ENCODE measurements around the gene RBBP8NL.

Gene RBBP8NL

DNA sequence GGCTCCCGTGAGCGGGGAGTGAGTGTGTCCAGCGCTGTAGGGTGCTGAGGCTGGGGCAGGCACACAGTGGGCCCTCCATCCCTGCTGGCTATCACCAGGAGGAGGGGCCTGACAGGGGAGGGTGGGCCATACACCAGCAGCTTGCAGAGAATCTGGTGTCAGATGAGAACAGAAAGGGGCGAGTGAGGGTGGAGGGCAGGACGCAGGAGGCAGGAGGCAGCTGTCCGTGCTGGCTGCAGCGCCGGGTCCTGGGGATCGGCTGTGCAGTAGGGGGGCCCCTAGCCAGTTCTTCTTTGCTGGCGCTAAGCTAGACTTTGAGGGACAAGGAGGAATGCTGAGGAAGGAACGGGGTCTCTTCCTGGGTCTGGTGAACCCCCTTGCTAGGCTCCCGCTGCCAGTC, 18.7 kb downstream of the RBBP8NL start:
- DNase-seq = no peak

DNA sequence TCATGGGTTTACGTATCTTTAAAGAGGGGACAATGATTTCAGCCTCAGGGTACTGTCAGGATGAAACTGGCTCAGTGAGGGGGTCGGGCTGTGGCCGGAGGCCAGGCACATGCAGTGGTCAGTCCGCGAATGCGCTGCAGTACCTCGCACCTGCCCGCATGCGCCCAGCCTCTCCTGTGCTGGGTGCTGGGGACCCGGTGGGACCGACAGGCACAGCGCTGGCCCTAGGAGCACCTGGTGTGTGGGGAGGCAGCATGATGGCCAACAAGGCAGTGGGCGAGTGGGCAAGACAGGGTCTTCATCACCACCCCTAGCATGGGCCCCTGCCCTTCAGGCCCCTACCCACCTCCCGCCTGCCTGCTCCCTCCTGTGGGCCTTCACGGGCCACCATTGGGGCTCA, 19.3 kb downstream of the RBBP8NL start:
- DNase-seq = no peak

DNA sequence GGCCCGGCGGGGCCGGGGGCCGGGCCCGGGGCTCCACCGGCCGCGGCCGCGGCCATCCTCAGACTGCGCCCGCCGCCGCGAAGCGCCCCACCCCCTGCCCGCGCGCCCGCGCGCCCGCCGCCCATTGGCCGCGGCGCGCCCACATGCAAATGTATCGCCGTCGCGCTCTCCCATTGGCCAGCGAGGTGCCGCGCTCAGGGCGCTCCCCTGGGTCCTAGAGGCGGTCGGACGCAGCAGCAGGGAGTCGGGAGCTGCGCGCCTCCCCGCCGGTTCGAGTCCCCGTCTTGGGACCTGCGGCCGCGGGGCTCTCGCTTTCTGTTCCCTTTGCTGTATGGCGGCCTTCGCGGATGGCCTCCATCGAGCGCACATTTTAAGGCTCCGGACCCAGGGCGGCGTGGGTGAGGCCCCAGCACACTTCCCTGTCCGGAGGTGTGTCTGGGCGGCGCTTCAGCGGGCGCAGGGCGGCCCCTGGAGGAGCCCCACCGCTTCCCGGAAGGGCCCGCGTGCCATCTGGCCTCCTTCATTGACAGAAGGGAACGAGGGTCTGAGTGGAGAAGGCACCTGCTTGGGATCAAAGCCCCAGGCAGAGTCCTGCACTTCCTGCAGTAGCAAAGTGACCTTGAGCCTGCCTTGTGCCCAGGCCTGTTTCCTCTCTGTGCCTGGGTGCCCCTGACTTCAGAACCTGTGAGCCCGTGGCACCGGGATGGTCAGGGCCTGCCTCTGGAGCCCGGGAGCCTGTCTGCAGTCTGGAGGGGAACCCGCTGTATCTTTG, 19.9 kb downstream of the RBBP8NL start, which contains the start of gene CABLES2:
Gene CABLES2, minus strand, starts transcription at position 65 of the 772 bp plus-strand sequence. Its CDS starts 9 bp downstream, at position 56.
- peak; percentile 43 to 95 (median 83) for DNase-seq

DNA sequence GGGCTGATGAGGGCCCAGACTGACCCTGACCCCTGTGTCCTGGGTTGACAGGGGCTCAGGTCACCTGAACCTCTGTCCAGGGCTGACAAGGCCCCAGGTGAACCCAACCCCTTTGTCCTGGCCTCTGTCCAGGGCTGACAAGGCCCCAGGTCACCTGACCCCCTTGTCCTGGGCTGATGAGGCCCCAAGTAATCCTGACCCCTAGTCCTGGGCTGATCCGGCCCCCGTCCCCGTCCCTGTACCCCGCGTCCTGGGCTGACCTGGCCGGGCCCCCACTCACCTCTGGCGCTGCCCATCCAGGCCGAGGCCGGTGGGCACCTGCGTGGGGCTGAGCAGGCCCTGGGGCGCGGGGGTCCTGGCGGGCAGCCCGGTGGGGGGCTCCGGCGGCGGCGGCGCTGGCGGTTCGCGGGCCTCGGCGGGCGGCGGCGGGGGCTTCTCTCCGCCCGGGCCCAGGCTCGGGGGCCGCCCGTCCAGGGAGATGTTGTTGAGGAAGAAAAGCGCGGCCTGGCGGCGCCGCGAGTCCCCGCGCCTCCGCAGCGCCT, 20.6 kb downstream of the RBBP8NL start:
- peak in 3 of 56 donors; percentile 15 to 28 (median 19) for DNase-seq

DNA sequence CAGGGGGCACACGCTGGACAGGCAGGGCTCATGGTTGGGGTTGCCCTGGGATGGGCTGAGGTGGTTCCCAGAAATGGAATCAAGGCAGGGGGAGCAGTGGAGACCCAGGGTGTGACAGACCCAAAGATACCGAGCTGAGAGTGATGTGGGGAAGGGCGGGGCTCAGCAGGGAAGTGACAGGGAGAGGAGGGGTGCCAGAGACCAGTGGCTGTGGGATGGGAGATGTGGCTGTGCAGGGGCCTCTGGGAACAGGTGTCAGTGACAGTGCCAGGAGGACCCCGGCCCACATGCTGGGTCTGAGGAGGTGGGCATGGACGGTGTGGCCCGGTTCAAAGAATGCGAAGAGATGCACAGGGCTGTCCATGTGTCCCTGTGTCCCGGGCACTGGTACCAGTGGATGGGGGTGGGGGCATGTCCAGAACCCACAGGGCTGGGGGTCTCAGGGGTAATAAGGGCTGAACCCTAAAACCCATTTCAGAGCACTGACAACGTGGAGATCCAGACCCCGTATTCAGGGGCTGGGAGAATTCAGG, 21.3 kb downstream of the RBBP8NL start:
- DNase-seq = no peak

DNA sequence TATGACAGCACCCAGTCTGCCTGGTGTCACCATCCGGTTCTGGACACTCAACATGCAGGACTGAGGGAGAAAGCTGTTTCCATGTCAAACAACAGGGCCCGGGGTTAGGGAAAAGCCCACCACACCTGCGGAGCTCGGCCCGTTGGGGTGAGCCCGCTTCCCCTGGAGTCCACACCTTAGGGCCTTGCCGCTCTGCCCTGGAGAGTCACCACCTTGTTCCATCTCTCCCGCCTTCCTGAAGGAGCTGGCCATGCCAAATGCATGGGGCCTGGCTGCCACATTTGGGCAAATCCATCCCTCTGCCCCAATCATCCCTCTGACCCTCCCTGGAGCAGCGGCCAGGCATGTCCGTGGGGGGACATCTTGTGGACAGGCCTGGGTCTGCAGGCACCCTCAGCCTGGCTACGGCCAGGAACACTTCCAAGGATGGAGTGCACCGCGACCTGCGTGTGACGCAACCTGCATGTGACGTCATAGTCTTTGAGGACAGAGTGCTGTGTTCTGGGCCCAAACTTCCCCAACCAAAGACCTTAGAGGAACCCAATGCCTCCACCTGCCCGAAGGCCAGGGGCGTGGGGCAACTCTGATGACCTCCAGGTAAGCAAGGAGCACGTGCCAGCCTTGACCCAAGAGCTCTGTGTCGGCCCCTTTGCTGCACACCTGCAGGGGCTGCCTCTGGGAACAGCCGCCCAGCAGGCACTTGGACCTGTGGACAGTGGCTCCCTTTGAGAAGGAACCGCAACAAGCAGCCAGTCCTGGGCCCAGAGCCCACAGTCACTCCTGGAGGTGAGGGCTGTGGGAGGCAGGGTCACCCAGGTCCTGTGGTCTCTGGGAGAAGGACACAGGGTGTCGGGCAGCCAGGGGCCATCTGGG, 22.0 kb downstream of the RBBP8NL start:
- DNase-seq = peak in 16 of 56 donors; percentile 3 to 55 (median 25)

DNA sequence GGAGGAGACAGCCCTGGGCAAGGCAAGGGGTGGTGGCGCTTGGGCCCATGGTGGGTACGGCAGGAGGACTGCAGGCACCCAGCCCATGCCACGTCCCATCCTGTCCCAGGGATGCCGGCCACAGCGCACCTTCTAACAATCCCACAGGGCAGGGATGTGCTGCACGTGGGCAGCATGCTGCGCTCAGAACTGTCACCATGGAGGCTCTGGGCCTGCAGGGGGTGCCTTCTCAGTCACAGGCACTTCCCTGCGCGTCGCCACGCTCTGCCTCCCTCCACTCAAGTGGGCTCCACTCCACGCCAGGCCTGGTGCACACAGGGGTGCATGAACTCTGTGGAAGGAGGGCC, 22.6 kb downstream of the RBBP8NL start:
- DNase-seq = no peak

DNA sequence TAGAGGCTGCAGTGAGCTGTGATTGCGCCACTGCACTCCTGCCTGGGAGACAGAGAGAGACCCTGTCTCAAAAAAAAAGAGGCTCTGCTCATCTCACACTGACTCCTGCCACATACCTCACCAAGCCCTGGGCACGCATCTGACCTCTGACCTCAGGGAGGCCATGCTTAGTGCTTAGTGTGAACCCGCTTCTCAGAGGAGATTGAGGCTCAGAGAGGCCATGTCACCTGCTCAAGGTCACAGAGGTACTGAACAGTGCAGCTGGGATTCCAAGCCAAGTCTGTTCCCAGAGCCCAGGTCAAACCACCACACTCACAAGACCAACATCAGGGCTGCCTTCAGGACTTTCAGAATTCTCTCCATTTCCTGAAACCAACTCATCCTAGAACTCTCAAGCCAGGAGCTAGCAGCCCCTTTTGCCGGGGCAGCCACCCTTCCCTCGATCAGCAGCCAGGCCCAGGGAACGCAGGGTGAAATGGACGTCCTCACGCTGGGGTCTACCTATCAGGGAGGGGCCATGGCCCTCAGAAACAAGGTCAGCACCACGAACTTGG, 23.1 kb downstream of the RBBP8NL start:
- DNase-seq = no peak

DNA sequence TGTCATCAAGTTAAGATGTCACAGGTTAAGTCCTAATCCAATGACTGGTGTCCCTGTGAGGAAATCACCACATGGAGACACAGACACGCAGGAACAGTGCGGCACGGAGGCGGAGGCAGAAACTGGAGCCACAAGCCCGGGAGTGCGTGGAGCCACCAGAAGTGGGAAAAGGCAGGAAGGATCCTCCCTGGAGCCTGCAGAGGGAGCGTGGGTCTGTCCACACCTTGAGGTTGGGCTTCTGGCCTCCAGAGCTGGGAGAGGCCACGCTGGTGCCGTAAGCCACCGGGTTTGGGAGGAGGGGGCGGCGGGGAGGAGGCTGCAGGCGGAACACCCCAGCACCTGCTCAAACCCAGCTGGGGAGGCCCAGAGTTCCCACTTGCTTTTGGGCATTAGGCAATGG, 24.0 kb downstream of the RBBP8NL start:
- DNase-seq = no peak

DNA sequence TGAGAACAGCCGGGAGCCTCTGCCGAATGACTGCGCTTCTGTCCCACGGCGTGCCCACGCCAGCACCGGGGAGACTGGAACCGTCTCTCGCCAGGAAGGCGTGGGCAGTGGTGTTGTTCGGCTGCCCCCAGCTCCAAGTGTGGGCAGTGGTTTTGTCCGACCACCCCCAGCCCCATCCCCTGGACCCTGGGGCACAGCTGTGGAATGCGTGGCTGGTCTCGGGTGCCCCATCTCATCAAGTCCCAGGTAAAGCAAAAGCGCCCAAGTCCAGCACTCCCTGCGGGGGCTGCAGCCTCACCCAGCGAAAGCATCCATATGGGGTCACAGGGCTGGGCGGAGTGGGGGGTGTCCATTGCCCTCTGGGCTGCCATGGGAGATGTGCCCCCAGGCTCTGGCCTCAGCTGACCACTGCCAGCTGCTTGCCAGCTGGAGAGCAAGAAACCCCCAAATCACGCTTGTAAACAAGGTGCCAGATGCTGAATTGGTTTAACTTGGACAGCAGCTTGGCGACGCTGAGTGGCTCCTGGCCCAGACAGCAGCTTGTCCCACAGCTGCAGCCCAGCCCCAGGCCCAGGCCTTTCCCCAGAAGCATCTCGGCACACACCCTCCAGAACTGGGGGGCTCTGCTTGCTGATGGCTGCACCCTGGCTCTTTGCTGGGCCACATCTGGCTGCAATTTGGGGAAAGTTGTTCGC, 24.7 kb downstream of the RBBP8NL start:
- DNase-seq = no peak

DNA sequence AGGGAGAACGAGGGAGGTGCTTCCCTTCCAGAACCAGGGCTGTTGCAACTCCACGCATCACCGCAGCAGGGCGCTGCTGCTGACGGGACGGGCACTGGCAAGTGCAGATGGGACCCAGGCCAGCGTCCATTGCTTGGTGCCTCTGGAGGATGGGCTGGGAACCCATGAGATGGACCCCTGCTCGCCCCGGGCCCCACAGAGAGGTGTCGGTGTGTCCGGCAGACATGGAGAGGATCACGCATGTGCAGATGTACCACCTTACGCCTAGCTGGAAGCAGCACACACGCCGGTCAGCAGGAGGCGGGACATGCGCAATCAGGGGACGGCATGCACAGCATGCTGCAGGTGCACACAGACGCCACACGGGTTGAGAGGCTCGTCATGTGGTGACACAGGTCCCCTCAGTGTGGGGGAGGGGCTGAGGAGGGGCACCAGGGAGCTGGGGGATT, 26.0 kb downstream of the RBBP8NL start:
- DNase-seq = no peak

DNA sequence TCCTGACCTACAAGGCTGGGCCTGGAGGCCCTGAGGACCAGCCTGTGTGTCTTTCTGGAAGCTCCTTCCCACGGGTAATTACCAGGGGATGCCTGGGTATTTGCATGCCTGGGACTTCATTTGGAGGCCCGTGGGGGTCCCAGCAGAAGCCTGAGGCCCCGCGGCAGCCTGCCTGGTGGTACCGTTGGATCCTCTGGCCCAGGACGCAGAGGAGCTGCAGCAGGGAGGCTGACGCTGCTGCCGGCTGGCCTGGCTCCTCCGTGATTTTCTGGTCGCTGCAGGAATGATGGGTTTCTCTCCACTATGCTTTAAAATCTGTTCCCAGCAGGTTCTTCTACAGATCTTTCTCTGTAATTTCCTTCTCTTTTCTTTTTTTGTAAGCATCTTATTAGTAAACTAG, 26.8 kb downstream of the RBBP8NL start:
- no peak for DNase-seq

DNA sequence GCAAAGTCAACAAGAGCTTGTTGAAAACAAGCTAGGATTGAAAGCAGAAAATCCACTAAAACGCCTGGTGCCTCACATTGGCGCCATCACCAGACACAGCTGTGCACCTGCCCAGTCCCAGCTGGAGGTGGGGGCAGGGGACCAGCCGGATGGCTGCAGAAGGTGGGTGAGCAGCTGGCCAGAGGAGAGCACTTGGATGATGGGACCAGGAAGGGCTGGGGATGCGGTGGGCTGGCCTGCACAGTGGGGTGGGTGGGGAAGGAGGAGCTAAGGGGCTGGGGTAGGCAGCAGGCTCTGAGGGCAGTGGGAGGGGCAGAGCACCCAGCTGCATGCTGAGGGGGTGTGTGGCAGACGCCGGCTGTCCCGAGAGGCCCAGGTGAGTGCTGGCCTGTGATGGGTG, 27.3 kb downstream of the RBBP8NL start:
- DNase-seq = no peak

DNA sequence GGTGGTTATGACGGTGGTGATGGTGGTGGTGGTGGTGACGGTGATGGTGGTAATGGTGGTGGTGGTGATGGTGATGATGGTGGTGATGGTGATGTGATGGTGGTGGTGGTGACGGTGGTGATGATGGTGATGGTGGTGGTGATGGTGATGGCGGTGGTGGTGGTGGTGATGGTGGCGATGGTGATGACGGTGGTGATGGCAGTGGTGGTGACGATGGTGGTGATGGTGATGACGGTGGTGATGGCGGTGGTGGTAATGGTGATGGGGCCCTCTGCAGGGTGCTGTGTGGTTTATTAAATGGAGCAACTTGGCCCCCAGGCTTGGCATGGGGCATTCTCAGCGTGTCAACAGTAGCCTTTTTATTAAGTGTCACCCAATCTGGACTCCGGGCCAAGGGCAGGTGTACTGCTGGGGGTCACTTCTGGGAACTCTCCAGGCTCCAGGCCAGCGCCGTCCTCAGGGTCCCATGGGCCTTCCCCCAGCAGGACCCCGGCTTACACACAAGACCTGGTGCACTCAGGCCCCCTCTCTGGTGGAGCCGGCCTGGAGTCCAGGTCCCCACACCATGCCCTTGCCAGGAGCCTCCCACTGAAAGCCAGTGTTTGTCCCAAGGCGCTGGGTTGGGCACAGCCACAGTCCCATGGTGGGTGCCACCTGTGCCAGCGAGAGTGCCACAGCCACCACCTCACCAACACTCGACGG, 29.1 kb downstream of the RBBP8NL start:
- DNase-seq = no peak

DNA sequence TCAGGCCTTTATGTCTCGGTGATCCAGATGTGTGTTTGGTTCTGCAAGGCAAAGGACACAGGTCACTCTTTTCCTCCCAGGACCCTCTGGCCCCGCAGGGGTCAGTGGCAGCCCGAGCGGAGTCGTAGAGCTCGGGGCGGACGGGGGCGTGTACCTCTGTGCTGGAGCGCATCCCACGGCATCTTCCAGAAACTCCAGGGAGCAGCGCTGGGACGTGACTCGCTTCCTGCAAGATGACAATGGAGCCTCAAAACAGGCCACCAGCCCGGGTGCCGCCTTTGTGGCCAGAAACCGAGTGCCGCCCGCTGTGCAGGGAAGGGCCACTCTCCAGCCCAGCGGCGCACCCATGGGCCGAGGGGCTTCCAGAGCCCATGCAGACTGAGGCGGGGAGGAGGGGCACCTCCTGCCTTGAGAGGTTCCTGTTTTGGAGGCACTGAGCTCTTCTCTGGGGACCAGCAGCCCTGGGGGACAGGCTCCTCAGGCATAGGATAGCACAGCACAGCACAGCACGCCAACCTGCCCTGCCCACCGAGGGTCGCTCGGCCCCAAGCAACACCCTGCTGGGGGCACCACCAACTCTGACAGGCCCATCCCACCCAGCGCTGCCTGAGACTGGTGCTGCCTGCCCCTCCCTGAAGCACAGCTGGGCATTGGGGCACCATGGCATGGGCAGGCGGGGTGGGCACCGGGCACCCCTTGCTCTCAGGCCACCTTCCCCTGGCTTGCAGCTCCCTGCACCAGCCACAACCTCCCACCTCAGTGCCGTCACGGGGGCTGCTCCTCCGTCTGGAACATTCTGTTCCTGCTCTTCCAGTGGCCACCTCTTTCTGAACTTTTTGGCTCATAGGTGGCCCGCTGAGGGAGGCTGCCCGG, 30.7 kb downstream of the RBBP8NL start:
- DNase-seq = no peak

DNA sequence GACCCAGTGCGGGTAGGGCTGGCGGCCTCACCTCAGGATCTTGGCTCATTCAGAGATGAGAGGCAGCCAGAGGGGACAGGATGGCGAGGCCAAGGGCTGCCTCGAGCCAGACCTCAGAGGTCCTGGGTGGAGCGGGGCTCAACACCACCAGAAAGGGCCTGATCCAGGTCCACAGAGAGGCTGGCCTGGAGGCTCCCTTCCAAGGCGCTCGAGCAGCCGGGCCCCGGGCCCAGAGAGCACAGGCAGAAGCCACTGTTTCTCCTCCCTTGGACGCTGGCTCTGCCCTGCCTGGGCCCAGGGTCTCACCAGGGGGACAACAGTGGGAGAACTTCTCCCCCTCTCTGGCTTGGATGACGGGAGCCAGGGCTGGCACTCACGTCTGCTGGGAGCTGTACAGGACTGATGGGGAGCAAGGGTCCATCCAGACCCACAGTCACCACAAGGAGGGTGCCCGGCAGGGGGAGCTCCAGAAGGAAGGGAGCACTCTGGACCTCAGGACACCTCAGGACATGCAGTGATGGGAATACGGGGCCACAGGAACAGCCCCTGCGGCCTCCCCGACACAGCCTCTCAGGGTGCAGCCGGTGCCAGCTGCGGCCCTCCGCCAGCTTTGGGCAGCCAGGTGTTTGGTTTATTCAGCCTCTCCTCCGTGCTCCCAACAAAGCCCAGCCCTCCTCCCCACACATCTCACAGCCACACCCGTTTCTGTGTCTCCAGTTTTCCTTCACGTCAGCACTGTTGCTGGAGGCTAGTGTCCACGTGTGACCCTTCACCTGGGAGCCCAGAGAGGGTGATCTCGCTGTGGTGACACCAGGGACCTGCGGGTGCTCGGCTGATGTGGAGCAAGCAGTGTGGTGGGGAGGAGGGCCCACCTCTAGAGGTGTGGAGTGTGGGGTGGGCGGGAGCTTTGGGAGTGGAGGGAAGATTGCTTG, 31.8 kb downstream of the RBBP8NL start:
- DNase-seq = no peak

DNA sequence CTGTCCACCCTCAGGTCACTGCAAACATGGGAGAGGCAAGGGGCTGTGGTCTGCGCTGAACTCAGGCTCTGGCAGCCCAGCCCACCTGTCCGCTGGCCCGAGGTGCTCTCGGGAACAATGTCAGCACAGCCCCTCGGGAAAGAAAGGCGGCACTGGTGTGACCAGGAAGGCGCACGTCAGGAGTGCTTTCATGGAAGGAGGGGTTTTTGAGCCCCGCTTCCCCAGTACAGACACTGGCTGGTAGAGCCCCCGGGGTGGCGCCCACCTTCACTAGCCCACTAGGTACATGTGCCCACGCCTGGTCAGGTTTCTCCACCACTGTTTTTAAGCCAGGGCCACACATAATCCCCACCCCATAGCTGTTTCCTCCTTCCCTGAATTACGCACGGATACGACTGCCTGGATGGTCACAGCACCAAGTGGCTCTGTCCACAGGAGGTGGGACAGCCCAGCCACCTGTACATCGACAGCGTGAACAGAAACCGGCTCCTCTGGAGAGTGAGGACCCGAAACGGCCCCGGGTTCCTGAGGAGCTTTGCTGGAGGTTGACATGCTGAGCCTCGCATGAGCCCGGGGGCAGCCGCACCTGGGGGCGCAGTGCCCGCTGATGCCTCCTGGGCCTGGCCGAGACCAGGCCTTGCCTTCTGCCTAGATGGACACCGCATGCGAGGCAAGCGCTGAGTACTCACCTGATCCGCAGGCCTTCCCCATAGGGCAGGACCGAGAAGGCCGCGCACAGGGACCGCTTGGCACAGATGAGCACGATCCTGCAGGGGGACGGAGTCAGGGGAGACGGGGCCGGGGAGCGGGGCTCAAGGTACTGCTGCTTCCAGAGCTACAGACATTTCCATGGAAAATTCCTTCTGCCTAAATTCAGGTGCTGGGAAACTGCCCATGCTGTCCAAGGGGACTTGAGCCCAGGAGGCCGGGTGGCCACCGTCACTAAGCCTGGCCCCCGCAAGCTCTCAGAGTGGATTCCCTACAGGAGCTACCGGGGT, 32.8 kb downstream of the RBBP8NL start:
- DNase-seq = no peak
